Measurements from ENCODE around the gene NEMF. TPM values are rescaled to one million over a fixed set of nuclear protein-coding genes. Genes with fewer than 3 reads are reported as not detected.
"Not testable (repeated sequence)": the region's sequence is repeated elsewhere in the genome, so short reads cannot be mapped to it uniquely, and the experiment has no call there.

The NEMF gene
- total and polyA plus RNA-seq, 5 donors = 27.0 to 54.4 (median 50.6) TPM

DNA sequence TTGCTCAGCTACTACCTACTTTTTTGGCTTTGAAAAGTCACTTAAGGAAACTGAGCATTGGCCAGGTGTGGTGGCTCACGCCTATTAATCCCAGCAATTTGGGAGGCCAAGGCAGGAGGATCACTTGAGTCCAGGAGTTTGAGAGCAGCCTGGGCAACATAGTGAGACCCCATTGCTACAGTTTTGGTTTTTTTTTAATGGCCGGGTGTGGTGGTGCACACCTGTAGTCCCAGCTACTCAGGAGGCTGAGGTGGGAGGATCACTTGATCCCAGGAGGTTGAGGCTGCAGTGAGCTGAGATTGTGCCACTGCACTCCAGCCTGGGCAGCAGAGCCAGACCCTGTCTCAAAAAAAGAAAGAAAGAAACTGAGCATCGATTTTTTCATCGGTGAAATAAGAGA is 116.9 kb downstream of the NEMF start:
- 89% methylated on average over 4 of the region's 4 CpGs for WGBS
- H3K4me1 ChIP-seq (ENCODE audit: control insufficient read depth, insufficient read depth, low read length); H3K27me3 ChIP-seq (ENCODE audit: control insufficient read depth, insufficient read depth); ATAC-seq; intact Hi-C loops (cut with DNase I); DNase-seq; H3K27ac ChIP-seq (ENCODE audit: low read length); H3K4me3 ChIP-seq (ENCODE audit: low read length); H3K9me3 ChIP-seq (ENCODE audit: control insufficient read depth, low read length): not testable (repeated sequence)

DNA sequence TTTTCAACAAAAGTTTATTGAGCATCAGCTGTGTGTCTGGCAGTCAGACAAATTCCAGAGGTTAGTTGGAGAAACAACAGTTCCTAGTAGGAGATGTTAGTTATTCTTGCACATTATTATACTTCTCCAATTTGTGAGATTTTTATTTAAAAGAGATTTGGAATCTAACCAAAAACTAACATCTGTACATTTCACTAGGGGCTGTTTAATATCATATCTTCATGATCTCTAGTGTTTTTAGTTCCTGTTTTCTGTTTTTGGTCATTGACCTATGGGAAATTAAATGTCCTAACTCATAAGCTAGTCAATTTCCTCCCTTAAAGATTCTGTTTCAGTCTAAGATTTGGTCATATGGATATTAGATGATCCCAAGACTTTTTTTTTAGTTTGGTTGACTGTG is 118.8 kb downstream of the NEMF start:
- no peak for DNase-seq
- no peaks in the 10 kb centered on the region for H3K9me3 ChIP-seq (ENCODE audit: control insufficient read depth, low read length)
- no peaks in the 10 kb centered on the region for H3K4me1 ChIP-seq (ENCODE audit: control insufficient read depth, insufficient read depth, low read length)
- no peak for ATAC-seq
- no peaks in the 10 kb centered on the region for H3K27me3 ChIP-seq (ENCODE audit: control insufficient read depth, insufficient read depth)
- H3K4me3 ChIP-seq (ENCODE audit: low read length) = no peak overlapping the region
- H3K27ac ChIP-seq (ENCODE audit: low read length) = no peak overlapping the region
- intact Hi-C loops (cut with DNase I) = no loop called here

DNA sequence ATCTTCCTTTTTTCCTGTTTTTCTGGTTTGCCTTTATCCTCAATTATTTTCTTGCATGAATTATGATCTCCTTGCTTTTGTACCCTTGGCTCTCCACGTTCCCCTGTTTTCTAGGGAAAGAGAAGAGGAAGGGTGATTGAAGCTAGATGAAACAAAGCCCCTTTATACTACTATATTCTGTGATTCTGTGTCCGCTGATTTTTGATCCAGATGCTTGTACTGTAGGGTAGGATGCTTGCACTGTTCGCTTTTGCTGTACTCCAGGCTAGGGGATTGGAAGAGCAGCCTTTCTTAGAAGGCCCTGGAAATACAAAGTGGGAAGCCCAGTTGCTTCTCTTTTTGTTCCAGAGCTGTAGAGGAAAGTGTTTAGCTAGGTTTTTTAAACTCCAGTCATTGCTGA is 119.7 kb downstream of the NEMF start:
- DNase-seq (no peak), ATAC-seq (no peak)
- no peak overlapping the region for H3K27ac ChIP-seq (ENCODE audit: low read length)
- H3K4me3 ChIP-seq (ENCODE audit: low read length) = no peak overlapping the region
- no peaks in the 10 kb centered on the region for H3K4me1 ChIP-seq (ENCODE audit: control insufficient read depth, insufficient read depth, low read length)
- no peaks in the 10 kb centered on the region for H3K27me3 ChIP-seq (ENCODE audit: control insufficient read depth, insufficient read depth)
- intact Hi-C loops (cut with DNase I) = no loop called here
- no peaks in the 10 kb centered on the region for H3K9me3 ChIP-seq (ENCODE audit: control insufficient read depth, low read length)
- 87% methylated on average over 3 of the region's 3 CpGs for WGBS

Other genes starting within 250 kb of the NEMF start
- 100 to 1,000 TPM; 153 to 180 (median 167) TPM for gene RPL36AL, start 232.2 kb downstream of the NEMF start, total RNA-seq
- 315 TPM for gene RPL36AL, start 232.2 kb downstream of the NEMF start, polyA plus RNA-seq
- 10 to 100 TPM; 14.4 to 22.1 (median 16.3) TPM for gene MGAT2, start 232.0 kb downstream of the NEMF start, total RNA-seq
- 12.0 TPM for gene MGAT2, start 232.0 kb downstream of the NEMF start, polyA plus RNA-seq
- gene DNAAF2, start 217.5 kb downstream of the NEMF start, total RNA-seq = 1 to 10 TPM; 5.3 to 7.1 (median 6.1) TPM
- gene DNAAF2, start 217.5 kb downstream of the NEMF start, polyA plus RNA-seq = 6.0 TPM
- gene POLE2, start 164.6 kb downstream of the NEMF start, total RNA-seq = 1 to 10 TPM in 3 of 4 donors, under 1 TPM in 1; 0.59 to 2.0 (median 1.6) TPM
- gene POLE2, start 164.6 kb downstream of the NEMF start, polyA plus RNA-seq = 0.81 TPM
- gene KLHDC1, start 159.7 kb downstream of the NEMF start, total RNA-seq = 10 to 100 TPM; 10.4 to 14.5 (median 12.1) TPM
- gene KLHDC1, start 159.7 kb downstream of the NEMF start, polyA plus RNA-seq = 5.3 TPM
- 10 to 100 TPM; 71.5 to 91.9 (median 74.1) TPM for gene KLHDC2, start 84.6 kb downstream of the NEMF start, total RNA-seq
- 77.3 TPM for gene KLHDC2, start 84.6 kb downstream of the NEMF start, polyA plus RNA-seq
- 10 to 100 TPM; 25.3 to 34.6 (median 28.2) TPM for gene ARF6, start 40.3 kb upstream of the NEMF start, total RNA-seq
- gene ARF6, start 40.3 kb upstream of the NEMF start, polyA plus RNA-seq = 16.5 TPM

All from right cardiac atrium (tissue), 5 donors.